Muscle of back (tissue), 11 donors: ENCODE results near the gene CCDC57. TPM values are rescaled to one million over a fixed set of nuclear protein-coding genes. Genes with fewer than 3 reads are reported as not detected.
A peak's percentile ranks its signal among the peaks of the same experiment; 100 is the strongest.

Source experiments
- DNase-seq, 3 donors: peaks; one replicate each; pipeline versions ENCODE4 v3.0.0 to v3.0.0-alpha.2; 2013
- polyA plus RNA-seq, 10 donors: library from polyadenylated mRNA; unstranded; fragments of 120-200 nt; gene quantifications; one replicate each; pipeline ENCODE4 v1.2.1, GENCODE V29; 2013; ENCODE audit not compliant: insufficient read length in 10 of 10

CCDC57 gene
- polyA plus RNA-seq, 10 donors = 15.7 to 32.8 (median 22.1) TPM

DNA sequence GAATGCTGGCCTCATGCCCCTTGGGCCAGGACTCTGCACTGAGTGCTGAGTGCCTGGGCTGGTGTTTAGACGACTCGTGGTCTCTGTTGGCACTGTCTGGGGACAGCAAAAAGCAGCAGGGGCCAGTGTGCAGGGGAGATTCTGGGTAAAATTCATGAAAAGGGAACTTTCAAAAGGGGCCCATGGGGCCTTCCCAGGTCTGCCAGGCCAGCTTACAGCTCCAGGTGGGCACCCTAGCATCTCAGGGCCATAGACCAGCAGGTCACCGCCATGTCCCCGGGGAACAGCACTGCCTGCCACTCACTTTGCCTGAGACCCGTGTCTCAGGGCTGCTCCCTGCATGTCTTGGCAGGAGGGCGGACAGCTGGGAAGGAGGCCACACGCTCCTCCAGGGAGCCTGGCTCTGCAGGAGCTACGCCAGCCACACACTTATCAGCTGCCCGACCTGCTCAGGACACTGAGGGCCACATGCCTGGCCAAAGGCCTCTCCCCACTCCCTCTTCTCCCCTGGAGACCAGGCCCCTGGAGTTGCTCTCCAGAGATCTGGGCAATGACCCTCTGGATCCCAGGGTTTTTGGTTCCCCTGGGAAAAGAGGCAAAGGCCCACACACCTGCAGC lies 105.8 kb downstream of the CCDC57 start:
- peak in 1 of 3 donors; percentile 32 for DNase-seq

DNA sequence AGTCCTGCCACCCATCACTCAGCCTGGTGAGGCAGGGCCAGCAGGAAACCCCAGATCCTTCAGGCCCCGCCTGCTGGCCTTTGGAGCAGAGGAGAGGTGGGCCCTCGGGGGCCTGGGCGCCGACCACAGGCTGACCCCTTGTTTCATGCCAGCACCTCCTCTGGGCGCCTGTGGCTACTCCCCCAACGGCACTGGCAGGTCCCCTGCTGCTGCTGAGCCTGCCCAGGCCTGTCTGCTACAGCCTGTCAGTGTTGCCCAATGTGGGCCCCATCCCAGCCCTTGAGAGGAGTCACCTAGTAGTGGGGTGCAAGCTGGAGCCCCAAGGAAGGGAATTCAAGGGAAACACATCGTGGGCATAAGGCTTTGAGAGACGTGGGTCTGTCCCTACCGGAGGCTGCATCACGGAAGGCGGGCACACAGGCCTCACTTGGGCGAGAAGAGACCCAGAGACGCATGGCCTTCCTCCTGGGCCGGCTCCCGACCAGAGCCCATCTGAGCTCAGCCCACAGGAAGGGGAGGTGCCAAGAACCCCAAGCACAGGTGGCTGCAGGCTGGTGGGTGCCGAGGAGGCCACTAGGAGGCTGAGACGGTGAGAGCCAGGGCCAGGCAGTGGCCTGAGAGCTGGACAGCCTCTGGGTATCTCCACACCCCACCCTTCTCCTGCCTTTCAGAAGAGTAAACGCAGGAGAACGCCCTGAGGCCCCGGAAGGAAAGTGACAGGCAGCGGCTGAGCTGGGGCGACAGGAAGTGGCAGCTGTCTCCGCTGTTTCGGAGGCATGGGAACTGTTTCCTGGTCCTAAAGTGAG lies 106.6 kb downstream of the CCDC57 start:
- peak in 2 of 3 donors; percentile 30 to 76 for DNase-seq

- DNase-seq = no peak
These were observed 107.2 kb downstream of the CCDC57 start for GRCh38 chr17:82105417-82105881.

DNA sequence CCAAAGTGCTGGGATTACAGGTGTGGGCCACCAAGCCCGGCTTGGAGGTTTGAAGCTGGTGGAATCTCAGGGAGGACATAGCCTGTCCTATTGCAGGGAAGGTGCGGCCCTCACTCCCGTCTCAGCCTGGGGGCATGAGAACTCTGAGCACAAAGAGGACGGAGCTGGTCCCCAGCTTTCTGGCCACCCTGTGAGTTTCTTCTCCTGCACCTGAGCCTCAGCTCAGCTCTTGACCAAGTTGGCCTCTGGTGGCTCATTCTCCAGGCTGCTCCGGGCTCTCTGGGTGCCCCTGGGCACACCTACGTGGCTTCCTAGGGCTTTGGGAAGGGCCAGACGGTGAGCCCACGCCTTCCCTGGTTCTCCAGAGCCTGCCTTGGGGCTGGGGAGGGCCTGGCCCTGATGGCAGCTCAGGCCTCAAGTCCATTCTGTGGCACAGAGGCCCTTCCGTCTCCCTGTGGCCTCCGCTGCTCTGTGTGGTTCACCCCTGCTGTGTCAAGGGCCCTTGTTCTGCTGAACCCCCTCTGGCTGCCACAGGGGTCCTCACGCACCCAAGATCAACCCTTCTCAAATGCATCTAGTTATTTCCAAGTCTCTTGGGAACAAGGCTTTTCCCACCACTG lies 107.7 kb downstream of the CCDC57 start:
- DNase-seq = no peak

DNA sequence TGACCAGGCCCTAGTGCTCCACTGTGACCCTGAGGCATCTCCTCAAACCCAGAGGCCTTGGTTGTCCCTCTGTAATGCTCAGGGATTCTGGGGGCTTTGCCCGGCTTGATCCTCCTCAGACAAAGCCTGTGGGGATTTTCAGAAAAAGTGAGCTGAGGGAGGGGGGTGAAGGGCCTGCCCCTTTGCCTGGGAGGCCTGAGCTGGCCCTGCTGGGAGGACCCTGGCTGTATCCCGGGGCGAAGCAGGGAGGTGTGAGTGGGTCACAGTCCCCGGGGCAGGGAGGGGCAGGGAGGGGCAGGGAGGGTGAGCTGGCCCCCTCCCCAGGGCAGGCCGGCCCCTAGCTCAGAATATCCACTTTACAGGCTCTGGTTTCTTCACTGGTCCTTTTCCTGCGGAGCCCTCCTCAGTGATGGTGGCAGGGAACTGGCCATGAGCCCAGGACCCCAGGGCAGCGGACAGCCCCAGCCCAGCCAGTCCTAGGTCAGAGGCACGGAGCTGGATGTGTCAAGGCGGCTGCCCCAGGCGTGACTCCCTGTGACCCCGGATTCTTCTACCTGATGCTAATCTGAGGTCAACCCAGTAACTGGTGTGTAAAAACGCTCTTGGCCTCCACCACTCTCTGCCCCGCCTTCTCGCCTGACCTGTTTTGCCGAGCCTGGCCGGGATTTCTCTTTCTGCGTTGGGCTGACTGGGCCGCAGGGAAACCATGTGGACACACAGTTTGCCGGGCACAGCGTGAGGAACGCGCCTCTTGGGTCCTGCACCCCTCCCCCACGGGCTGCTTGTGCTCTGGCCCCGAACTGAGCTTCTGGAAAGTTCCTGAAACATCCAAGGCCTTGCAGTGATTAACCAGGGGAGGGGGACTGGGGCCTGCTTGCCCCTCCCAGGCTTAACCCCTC lies 108.8 kb downstream of the CCDC57 start:
- peak in 2 of 3 donors; percentile 65 to 80 for DNase-seq

- no peak for DNase-seq
These were observed 110.6 kb downstream of the CCDC57 start for GRCh38 chr17:82101767-82102679.

DNA sequence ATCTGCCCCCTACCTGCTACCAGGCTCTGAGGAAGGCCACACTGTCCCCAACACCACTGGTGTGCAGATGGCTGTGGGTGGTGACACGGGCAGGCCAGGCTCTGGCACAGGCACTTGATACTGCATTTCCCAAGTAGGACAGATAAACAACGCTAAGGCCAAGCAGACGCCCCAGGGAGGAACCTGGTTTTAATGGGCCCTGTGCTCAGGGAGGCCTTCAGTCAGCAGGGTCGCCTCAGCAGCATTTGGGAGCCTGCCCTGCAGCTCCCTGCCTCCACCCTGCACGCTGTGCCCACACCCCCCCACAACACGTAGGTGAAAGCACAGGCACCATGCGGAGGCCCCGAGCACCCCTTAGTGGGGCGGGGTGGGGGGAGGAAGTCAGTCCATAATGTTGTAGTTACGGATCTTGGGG lies 111.3 kb downstream of the CCDC57 start:
- DNase-seq = peak in 1 of 3 donors; percentile 20

GRCh38 chr17:82100502-82101298 lies 111.9 kb downstream of the CCDC57 start:
- DNase-seq = no peak

- no peak for DNase-seq
These were observed 113.5 kb downstream of the CCDC57 start for GRCh38 chr17:82098939-82099763.

DNA sequence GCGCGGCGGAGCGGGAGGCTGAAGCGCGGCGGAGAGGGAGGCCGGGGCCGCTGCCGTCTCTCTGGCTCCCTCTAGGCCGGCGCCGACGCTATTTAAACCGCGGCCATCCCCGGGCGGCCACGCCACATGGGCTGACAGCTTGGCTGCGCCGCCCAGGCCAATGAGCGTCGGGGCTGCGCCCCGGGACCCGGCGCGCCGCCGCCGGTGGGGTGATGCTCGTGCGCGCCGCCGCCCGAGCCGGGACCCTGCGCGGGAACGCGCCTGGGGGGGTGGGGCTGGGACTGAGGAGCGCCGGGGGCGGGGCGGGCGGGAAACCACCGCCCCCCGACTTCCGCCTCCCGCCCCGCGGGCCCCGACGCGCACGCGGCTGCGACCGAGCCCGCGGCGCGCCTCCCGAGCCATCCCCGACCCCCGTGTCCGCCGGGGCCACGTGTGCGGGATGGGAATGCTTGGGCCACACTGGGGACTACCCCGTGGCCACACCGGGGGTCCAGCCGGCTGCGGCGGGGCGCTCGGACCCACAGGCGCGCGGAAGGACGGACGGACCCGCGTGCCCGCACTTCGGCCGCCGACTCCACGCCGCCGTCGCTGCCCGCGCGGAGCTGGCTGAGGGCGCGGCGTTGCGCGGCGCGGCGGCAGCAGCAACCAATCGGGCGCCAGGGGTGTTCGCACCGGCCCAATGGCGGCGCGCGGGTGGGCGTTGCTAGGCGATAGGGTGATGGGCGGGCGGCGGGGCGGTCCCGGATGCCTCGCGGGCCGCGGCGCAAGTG lies 114.3 kb downstream of the CCDC57 start, which contains the start of gene FASN:
Gene FASN (minus strand): TSS at position 68 of the 770 bp plus-strand sequence. CDS start 1,791 bp downstream, outside the sequence.
- DNase-seq = peak; percentile 97 to 98 (median 98)

DNA sequence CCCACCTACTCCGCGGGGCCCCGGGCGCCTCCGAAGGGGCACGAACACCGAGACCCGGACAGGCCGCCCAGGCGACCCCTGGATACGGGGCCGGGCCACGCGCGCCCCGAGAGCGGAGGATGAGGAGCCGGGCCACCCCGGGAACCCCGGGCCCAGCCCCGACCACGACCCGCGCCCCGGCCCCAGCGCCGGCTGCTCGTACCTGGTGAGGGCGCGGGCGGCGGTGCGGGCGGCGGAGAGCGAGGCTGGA lies 114.8 kb downstream of the CCDC57 start:
- no peak for DNase-seq

GRCh38 chr17:82097184-82097918 lies 115.3 kb downstream of the CCDC57 start:
- DNase-seq = peak in 1 of 3 donors; percentile 73

DNA sequence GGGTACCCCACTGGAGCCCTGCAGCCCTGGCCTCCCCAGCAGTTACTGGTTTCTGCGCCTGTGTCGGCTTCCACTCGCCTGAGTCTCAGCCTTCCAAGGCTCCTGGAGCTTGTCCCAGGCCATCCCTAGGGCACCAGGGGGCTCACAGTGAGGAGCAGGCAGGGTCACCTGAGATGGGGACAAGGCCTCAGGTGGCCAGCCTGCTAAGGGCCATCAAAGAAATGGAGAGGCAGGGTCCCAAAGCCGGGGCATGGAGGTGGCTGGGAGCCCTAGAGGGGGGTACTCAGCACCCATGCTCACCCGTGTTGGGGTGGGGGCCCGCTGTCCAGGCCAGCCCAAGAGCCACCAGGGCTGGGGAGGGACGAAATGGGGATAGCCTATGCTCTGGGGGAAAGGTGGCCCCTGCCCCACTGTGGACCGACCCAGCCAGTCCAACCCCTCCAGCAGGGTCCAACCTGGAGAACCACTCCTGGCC lies 115.9 kb downstream of the CCDC57 start:
- DNase-seq = no peak

- no peak for DNase-seq
These were observed 116.6 kb downstream of the CCDC57 start for GRCh38 chr17:82095777-82096708.

- DNase-seq = no peak
These were observed 117.5 kb downstream of the CCDC57 start for GRCh38 chr17:82094931-82095776.
